Inflammatory macrophage treated with lipopolysaccharide for 4 hours (primary cell): ENCODE measurements around the gene RASSF1.
A peak's percentile ranks its signal among the peaks of the same experiment; 100 is the strongest.
"Not testable (repeated sequence)": the region's sequence is repeated elsewhere in the genome, so short reads cannot be mapped to it uniquely, and the experiment has no call there.

Experiments
- DNase-seq: peaks from one replicate; pipeline ENCODE4 v3.0.0-alpha.2; 2020

The RASSF1 gene

DNA sequence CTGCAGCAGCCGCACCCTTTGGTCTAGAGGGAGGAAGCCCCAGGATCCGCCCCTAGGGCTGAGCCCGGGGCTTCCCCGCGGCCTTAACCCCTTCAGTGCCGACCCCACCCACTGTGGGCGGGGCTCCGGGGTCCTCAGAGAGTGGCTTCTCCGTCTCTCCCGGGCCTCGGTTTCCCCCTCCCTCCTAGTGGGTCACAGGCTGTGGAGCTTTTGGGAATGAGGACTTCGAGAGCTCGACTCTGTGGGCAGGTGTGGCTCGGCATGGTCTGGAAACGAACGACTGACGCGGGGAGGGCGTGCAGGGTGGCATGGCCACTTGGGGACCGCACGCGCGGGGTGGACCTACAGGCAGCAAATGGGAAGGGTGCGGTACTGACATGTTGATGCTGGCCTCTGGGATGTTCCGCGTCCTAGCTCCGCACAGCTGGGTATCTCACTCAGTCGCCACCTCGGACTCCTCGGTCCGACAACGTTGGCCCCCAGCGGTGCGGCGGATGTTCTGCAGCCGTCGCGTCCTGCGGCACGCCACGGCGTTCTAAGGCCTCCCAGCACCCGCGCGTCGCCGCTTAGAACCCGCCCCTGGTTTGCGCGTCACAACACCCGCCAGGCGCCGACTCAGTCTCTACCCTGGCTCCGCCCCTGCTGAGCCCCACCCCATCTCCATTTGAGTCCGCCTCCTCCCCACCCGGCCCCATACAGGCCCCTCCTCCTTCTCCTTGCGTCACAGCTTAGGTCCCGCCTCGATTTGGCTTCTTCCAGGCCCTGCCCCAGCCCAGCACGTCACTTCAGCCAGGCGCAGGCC lies 41.6 kb downstream of the RASSF1 start, which contains the start of the genes HYAL3 and NAA80:
Gene HYAL3, minus strand, starts transcription at position 570 of the 802 bp plus-strand sequence. CDS start 3,803 bp downstream, outside the sequence.
Gene NAA80, minus strand, starts transcription at position 570 of the 802 bp plus-strand sequence. CDS start 1,942 bp downstream, outside the sequence.
- DNase-seq = peak; percentile 100

DNA sequence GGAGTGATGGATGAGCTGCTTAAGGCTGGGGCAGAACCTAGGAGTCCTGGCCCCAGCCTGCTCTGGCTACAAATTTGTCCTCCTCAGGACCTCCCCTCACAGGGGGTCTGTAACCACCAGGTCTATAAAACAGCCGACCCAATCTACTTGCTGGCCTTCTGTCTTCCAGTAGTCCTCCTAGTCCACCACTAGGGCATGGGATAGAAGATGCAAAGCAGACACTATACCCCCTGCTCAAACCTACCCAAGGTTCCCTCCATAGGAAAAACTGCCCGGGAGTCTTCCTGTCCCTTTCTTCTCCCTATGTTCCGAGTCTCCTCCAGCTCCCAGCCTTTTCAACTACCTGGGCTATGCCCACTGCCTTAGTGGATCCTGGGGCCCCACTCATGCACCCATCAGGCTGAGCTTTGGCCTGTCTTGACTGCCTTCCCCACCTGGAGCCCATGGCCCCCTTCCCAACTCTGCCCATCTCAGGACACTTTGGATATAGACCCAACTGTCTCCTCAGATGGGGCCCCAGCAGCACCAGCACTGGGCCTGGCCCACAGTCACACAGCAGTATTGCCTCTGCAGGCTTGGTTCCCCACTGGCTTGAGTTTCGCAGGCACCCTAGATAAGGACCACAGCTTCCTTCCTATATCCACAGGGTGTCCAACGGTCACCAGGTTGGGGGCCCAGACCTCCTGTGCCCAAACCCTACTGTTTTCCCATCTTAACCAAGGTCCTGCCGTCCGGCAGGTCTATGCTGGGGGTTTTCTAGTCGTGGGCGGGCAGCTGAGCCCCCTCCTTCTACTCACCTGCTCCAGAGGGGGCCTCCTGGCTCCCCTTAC lies 42.5 kb downstream of the RASSF1 start:
- DNase-seq = peak; percentile 21

DNA sequence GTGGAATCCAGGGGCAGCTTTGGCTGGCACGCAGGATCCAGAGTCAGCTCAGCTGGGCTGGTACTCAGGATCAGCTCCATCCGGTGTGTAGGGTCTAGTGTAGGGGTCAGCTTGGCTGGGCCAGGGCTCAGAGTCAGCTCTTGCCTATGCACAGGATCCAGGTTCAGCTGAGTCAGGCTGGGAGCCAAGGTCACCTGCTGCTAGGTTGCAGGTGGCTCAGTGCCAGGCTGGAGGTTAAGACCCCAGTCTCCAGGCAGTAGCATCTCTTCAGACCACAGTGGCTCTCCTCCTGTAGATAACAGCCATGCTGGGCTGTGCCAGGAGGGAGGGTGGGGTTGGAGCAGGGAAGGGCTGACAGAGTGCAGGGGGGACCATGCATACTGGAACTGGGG lies 43.3 kb downstream of the RASSF1 start:
- DNase-seq = no peak

DNA sequence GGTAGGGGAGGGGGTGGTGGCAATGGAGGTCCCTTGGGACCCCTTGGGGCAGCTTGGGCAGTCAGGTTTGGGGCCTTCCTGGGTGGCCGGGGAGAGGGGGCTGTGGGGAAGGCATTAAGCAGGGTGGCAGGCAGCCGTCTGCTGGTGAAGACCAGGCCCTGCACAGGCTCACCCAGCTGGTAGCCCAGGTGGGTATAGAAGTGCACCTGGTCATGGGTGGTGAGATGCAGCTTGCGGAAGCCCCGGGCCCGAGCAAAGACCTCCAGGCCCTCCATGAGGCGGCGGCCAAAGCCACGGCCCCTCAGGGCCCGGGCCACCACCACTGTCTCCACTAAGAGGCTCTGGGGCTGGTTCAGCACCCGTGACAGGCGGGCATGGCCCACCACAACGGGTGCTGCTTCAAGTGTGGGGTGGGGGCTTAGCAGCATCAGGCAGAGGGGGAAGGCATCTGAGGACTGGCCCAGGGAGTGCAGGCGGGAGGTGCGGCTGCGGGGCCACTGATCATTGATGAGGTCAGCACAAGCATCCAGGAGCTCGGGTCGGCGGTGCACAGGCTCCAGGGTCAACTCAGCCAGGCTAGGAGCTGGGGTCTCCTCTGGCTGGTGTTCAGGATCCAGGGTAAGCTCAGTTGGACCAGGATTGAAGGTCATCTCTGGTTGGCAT lies 43.8 kb downstream of the RASSF1 start:
- no peak for DNase-seq

DNA sequence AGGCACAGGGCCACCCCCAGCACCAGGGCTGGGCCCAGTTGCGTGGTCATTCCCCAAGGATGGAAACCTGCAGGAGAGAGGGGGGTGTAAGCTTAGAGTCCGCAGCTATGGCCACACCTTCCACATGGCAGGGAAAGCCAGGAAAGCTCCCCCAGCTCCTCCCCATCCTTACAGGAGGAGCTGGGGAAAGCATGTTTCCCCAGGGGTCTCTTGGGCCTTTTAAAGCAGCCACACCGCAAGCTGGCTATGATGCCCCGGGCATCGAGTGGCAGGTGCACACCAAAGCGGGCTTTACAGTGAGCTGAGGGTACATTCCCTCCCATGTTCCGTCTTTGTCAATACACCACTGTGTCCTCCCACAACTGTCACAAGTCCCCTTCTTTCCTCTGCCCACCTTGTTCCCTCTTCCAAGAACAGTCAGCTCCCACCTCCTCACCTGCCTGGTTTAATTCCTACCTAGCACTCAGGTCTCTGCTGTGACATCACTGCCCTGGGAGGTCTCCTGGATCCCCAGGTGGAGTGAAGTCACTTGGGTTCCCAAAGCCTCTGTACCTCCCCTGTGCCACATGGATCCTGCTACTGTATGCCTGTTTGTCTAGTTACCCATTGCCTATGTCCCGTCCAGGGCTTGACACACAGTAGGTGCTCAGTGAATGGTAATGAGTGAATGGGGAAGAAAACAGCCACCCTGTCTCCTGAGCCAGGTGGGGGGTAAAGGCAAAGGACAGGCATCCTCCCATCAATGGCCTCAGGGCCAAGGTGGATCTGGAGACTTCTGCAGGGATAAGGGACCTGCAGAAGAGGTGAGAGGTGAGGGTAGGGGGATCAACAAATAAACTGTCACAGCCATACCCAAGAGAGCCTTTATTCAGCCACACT lies 44.8 kb downstream of the RASSF1 start:
- no peak for DNase-seq

DNA sequence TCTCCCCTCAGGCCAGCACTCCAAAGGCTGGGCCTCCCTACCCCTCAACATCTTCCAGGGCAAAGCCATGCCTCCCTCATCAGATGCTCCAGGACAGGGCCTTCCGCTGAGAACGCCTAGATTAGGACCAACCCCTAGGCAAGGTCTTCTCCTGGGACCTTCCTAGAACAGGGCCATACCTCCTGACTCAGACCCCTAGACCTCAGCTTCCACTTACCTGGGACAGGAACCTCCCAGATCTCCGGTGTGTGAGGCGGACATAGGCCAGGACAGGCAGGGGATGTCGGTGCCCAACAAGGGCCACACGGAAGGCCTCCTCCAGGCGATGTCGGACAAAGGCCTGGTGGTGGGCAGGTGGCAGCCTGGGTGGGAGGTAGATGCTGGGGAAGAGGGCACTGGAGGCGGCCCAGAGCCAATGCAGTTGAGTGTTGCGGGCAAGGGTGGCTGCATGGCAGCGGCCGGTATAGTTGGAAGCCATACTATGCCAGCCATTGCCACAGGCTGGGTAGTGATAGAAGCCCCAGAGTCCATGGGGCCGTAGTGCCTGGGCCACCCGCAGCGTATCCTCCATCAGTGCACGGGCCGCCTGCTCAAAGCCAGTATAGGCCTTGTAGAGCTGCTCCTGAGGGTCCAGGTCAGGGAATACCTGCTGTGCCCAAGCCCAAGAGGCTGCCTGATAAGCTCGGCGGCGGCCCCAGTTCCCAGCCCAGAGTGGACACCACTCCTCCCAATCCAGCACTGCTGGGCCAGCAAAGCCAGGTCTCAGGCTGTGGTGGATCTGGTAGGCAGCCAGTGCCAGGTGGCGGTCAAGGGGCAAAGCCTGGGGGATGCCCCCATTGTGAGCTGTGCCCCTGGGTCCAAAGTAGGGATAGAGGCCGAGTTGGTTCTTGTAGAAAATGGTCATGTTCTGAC lies 45.9 kb downstream of the RASSF1 start:
- DNase-seq = no peak

DNA sequence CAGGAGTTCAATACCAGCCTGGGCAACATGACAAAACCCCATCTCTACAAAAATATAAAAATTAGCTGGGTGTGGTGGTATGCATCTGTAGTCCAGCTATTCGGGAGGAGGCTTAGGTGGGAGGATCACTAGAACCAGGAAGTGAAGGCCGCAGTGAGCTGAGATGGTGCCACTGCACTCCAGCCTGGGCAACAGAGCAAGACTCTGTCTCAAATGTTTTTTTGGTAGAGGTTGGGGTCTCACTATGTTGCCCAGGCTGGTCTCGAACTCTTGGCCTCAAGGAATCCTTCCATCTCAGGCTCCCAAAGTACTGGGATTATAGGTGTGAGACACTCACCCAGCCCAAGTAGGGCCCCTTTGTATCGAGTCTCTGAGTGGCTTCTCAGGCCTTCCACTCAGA lies 46.5 kb downstream of the RASSF1 start:
- DNase-seq = no peak

DNA sequence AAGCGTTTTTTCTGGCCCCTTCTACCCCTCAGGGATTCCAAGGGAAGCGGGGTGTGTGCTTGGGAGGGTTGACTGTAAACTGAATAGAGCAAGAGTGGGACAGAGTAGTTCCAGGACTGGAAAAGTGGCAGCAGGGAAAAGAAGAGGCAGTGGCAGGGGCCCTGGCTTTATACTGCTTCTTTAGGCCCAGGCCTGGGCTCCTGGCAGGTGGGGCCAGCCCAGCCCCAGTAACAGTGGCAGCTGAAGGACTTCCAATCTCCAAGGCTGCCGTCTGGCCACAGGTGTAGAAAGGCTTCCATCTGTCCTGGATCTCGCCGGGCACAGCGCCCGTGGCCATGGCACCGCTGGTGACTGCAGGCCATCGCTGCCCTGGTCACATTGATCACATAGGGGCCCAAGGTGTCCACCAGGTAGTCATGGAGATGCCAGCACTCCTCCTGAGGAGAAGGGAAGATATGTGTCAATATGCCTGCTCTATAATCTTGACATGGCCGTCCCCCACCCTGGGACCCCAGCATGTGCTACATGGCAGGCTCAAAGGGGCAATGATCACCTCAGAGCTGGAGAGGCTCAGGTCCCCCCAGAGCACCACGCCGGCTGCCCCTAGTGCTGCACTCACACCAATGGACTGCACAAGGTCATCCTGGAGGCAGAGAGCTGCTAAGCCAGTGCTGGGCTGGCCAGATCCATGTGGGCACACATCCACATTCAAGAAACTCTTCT lies 47.4 kb downstream of the RASSF1 start:
- DNase-seq = no peak

DNA sequence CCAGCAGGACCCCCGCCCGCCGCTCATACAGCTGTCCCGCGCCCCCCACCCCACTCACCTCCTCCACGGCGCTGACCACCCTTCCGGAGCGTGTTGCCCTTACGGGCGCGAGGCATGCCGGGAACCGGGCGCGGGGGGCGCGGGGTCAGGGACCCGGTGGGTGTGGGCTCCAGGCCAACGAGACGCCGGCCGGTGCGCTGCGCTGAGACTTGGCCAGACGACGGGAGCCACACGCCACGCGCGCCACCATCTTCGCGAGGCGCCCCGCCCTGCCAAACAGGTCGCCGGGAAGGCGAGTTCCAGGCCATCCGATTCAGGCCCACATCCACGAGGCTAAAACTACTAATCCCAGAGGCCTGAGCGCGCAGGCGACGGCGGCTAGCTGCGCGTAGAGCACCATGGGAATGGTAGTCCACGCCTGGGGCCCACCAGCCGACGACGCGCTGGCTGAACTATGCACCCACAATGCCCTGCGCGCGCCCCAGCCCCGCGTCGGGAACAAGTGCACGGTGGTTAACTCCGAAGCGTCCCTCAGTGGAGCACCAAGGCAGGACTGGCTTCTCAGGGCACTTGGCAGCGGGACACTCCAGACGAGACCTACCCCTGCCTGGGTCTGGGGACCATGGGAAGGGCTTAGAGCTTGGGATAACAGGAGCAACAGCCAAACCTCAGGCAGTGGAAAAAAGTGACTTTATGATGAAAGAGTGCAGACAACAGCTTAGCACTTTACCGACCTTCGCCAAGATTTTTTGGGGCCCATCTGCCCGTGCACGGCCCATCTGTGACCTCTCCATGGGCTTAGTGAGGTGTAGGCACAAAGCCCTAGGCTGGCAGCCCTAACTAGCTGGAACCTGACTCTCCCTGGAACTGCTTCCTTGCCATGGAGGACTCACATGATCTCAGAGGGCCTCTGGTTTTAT lies 48.2 kb downstream of the RASSF1 start, which contains the start of gene IFRD2:
Gene IFRD2, minus strand, starts transcription at position 271 of the 920 bp plus-strand sequence. Its CDS starts 155 bp downstream, at position 116.
- peak; percentile 98 for DNase-seq

DNA sequence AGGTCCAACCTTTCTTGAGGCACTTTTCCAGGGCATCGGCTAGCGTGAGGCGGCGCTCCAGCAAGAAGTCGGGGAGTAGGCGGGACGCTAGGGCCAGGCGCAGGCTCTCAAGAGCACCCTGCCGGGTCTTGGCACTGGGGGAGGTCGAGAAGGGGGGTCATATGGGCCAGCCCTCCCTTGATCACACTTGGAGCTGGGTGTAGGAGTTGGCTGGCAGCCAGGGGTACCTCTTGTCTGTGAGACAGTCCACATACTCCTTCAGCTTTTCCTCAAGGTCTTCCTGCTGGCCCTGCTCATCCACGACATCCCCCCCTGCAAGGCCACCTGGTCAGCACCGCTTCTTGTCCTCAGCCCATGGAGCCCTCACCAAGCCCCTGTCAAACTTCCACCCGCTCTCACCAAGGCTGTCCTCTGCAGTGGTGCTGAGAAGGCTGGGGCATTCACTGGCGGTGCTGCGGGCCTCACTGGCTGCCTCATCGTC lies 50.4 kb downstream of the RASSF1 start:
- no peak for DNase-seq

DNA sequence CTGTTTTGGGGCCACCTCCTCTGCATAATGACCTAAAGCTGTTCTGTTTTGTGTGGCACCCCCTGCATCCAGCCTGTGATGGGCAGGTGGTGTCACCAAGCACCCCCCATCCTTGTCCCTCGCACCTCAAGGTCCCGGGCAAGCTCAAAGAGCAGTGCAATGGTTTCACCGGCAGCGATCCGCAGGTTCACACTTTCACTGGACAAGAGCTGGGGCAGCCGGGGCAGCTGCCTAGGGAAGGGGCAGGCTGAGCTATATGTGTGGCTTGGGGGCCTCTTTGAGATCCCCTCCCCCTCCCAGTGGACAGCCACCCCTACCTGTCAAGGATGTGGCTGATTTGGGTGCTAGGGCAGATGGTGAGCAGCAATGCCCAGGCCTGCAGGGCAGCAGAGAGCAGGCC lies 51.5 kb downstream of the RASSF1 start:
- DNase-seq = no peak

DNA sequence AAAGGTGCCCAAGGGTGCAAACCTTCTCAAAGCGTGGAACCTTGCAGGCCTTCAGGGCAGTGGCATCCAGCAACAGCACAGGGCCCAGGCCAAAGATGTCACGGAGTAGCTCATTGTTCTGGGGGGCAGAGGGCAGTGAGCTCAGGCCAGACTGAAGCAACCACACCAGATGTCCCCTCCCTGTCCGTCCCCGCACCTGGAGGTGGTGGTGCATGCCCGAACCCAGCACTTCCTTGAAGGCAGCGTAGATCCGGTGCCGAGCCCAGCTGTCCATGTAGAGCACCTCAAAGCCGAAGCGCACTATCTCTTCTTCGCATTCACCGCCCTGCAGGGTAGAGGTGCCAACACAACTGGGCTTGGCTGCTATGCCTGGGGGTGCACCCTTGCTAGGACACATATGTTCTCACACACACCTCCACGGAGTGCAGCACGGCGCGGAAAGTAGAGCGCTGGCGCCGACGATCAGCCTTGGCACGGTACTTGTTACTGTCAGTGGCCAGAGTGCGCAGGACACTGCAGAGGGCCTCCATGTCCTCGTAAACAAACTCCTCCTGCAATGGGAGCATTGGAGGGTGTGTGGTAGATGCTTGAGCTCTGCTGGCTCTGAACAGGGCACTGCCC lies 52.1 kb downstream of the RASSF1 start:
- DNase-seq = no peak

DNA sequence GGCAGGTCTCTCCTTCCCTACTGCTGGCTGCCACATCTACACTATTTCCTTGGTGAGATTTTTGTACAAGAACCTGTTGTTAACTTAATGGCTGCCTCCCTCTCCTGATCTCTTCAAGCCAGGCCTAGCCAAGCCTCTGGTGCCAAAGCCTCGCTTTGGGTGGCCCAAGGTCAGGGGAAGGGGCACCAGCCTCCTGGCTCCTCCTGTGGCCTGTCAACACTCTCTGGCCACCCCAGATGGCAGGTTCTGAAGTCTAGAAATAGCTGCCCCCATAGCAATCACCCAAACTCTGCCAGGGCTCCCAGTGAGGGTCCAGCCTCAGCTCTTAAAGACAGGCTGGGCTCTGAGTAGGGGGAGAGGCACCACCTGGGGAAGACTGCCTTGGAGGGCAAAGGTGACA lies 53.4 kb downstream of the RASSF1 start:
- no peak for DNase-seq

DNA sequence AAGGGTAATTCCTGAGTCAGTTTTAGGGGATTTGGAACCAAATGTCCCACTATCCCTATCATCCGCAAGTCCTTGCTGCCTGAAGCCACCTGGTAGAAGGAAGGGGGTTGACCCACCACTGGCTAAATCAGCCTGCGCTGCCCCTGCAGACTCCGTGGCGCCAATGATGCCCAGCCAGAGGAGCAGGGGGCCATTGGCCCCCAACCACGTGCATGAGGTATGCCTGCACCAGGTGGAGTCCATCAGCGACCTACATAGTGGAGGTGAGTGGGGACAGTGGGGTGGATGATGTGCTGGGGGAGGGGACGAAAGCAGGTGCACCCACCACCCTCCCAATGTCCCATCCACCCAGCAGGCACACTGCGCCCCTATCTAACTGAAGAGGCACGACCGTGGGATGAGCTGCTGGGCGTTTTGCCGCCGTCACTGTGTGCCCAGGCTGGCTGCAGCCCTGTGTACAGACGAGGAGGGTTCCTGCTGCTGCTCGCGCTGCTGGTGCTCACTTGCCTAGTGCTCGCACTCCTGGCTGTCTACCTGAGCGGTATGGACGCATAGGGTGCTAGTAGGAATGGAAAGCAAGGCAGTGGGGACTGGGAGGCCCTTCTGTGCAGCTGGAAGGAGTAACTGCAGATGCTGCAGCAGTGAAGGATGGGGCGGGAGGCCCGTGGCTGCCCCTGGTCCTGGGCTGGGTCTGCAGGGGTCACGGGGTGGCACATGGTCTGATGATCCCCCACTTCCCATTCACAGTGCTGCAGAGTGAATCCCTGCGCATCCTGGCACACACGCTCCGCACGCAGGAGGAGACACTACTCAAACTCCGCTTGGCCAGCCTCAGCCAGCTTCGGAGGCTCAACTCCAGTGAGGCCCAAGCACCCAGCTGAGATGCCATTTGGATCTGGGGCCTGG lies 54.1 kb downstream of the RASSF1 start:
- no peak for DNase-seq

DNA sequence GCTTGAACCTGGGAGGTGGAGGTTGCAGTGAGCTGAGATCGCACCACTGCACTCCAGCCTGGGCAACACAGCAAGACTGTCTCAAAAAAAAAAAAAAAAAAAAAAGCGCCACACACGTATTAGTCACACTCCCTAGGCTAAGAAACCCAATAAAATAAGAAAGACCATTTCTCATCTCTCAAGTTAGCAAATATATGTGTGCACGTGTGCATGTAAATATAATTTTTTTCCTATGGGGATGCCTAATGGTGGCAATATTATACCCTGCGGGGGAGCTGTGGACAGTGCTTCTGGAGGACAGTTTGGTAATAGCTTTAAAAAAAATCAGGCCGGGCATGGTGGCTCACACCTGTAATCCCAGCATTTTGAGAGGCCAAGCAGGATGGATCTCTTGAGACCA lies 56.5 kb downstream of the RASSF1 start:
- not testable (repeated sequence) for DNase-seq
